Measurements from ENCODE around the gene KCNJ9.

Gene KCNJ9

DNA sequence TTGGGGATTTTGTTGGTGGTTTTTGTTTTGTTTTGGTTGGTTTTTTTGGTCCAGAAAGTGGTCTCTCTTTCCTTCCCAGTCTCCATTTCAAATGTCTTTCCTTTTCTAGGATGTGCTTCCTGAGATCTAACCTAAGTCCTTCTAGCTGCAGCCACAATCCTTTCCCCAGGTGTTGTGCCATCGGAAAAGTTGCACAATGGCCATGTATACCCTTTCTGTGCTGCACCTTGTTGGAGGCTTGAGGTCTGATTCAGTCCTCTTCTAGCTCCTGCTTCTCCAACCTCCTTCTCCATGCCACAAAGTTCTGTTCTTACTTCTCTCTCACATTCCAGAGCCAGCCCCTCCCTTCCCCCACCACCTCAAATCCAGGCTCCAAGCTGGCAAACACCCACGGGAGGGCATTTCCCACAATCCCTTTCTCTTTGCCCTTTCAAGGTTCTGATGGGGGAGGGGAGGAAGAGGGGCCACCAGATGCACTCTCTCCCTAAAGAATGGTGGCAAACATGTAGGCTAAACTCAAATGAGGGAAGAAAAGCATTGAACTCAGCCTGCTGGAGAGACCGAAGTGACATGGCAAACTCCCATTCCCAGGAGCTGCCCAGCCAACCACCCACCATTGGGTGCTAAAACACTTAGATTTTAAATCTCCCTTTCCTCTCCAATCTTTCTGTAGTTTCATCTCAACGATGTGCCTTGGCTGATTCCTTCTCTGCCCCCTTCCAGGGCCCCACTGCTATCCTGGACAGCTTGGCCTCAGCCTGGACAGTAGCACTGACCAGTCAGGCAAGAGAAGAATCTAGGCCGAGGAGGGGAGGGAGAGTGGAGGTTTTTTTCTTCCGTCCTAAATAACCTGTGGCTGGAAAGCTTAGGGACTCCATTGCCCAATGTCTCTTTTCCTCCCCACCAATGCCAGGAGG is 14.3 kb upstream of the KCNJ9 start:
- DNase-seq = no peak

DNA sequence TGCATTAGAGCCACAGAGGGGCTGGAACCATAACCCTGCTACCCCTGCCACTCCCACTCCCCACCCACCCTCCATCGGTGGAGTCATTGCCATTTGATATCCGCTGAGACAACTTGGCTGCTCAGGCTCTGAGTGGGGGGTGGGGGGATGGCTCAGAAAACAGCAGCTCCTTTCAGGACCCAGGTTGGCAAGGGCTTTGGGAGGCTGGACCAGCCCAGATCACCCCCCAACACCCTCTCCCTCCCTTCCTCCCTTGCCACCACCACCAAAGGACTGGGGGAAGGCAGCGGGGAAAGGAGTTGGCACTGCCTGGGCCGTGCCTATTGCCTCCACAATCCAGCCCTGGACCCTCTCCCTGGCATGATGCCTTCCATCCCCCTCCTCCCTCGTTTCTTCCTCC is 13.1 kb upstream of the KCNJ9 start:
- DNase-seq = no peak

DNA sequence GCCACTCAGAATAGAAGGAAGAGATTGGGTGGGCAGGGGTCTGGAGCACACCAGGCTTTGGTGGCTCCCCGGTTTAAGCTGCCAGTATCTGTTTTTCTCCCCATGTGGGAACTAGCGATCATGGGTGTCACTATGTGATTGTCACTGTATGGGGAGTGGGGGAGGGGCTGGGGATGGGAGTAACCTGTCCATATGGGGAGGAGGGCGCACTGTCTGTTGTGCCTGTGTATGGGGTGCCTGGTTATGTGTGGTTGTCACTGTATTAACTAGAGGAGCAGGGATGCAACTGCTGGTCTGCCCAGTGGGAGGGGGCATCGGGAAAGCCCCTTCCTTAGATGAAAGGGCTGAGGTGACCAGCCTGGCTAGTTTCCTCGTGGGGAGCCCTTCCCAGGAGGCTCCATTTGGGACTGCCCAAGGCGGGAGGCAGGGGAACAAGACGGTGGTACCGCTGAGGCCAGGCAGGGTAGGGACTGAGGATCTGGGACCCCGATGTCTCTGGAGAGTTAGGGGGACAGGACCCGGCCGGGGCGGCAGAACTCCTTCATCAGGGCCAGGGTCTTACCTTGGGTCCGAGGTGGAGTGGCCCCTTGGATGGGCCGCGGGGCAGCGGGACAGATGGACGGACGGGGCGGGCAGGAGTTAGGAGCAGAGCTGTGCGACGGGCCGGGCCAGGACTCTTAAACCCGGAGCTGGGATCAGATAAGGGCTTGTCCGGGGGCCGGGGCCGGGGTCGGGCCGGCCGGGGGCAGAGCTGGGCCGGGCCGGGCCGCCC is 11.7 kb upstream of the KCNJ9 start, which contains the start of gene KCNJ10:
Gene KCNJ10, minus strand, starts transcription at position 701 of the 772 bp plus-strand sequence. CDS start 27,628 bp downstream, outside the sequence.
- no peak for DNase-seq

DNA sequence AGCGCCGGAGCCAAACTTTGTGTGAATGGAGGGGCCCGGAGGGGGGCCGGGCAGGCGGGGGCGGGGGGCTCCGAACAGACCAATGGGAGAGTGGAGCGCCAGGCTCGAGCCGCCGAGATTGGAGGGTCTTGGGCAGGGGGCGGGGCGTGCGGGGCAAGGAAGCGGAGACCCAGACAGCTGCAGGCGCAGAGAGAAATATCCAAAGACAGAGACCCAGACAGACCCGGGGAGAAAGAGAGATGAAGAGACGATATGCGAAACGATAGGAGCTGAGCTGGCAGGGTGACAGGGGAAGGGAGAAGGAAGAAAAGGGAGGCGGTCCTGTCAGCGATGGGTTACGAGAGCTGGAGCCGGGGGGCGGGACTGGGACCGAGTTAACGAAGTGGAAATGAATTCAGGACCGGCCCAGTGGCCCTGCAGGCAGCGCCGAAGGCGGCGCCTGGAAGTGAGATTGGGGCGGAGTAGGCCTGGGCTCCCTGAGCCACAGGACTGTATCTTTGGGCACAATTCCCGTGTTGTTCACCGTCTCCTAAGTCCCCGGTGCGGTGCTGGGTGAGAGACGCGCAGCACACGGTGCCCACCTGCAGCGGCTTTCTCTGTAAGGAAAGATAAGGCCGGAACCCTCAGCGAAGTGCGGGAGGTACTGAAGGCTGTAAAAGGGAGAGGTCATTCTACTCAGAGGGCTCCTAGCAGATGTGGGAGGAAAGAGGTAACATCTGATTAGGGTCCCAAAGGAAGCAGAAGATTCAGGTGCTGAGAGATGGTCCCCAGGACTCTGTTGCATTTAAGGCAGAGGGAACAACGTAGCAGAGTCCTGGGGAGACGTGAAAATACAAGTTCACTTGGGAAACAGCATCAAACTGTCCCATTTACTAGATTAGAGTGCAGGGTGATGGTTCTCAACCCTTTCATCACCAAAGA is 10.8 kb upstream of the KCNJ9 start:
- peak; percentile 68 for DNase-seq

DNA sequence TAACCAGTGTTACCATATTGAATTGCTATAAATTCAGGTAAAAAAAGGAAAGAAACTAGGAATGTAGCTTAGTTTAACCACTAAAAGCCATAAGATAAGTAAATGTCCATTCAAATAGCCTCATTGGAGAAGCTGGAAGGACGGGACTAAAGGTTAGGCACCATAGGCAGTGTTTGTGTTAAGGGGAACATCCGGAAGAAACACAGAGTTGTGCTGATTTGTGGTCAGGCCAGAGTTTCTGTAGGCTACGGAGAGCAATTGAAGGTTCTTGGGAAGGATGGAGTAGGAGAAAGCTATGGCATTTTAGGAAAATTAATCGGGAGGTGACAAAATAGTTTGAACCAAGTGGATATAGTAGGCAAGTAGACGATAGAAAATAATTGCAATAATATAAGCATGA is 10.0 kb upstream of the KCNJ9 start:
- no peak for DNase-seq

DNA sequence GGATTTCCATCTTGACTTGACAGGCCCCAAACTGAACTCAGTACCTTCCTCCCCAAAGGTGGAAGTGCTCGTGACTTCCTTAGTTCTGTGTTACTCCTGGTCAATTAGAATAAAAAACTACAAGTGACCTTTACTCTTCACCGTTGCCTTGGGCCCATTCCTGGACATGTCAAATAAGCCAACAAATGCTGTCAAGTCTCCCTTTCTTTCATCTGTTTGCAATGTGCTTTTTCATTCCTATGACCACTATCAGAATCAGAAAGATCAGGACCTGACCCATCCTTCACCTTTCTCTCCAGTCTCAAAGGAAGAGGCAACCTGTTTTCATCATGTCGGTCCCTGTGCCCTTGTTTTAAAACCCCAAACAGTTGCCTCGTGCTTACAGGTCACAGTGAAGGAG is 6.5 kb upstream of the KCNJ9 start:
- no peak for DNase-seq

DNA sequence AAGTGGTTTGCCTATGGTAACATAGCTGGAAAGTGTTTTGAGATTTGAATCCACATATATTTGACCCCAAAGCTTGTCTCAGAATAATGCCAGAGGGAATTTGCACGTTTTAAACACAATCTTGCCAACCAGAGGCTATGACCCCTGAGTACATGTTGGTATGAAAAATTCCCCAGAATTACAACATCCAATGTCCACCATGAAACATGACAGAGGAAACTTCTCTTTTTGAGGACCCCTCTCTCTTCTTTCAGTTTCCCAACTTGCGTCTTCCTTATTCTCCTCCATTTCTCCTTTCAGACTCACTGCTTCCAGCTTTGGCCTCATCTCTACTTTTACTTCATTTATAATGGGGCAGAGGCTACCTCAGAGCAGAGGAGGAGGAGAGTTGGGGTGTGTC is 5.5 kb upstream of the KCNJ9 start:
- DNase-seq = no peak

DNA sequence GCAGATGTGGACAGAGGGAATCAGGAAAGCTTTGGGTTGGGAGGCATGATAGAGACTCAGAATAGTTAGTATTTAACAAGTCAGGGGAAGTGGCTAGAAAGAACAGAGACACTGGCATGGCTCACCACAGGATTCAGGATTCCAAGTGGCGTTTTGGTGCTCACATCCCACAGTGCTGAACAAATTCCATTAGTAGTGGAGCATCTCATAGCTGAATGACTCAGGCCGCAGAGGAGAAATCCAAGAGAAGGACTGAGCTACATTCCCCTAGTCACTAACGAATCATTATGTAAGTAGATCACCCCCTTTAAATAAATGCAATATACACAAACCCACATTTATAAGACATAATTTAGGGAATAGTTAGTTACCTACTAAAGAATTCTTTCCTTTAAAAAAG is 5.0 kb upstream of the KCNJ9 start:
- no peak for DNase-seq

DNA sequence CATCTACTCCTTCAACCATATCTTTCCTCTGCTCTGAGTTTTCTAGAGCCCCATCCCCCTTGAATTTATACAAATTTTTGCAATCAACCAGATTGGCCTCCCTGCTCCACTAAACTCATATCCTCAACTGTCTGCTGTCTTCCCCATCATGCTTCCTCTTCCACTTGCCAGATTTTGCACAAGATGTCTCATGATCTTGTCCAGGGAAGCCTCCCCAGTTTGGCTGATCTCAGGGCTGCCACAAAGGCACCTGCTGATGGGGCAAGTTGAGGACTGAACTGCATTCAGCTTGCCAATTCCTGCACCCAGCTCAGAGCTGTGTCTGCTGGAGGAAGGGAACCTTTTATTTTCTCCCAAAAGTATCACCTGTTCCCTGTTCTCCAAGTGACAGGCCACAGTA is 3.9 kb upstream of the KCNJ9 start:
- DNase-seq = no peak

DNA sequence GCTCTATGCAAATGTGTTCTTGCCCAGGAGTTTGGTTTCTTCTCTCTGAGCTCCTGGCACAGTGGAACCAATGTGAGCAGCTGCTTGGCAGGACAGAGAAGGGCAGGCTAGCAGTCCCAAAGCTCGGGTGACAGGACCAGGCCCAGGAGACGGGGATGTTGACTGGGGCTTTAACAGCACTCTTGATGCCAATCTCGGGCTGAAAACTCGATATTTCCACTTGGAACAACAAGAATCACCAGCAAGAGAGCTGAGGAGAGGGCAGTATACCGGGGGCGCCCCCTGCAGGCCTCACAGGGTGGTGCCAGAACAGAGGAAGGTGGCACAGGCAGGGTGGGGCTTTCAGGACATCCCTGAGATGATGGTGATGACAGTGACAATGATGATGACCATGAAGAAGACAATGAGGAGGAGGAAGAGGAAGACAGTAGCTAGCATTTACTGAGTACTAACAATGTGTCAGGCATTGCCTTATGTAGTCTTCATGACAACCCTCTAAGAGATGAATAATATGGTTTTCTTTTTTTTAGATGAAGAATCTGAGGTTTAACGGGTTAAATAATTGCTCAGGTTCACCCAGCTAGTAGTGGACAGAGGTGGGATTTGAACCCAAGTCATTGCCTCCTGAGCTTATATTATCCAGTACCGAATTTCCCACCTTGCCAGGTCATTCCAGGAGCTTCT is 2.7 kb upstream of the KCNJ9 start:
- DNase-seq = peak; percentile 64

DNA sequence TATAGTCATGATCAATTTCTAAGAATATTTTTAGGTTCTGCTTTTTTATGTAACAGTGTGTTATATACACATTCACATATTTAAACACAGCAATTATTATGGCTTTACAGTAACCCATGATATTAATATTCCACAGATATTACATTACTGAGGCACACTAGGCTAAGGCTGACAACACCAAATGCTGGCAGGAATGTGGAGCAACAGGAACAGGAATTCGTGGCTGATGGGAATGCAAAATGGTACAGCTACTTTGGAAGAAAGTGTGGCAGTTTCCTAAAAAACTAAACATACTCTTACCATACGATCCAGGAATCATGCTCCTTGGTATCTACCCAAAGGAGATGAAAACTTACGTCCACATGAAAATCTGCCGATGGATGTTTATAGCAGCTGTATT is 1.9 kb upstream of the KCNJ9 start:
- DNase-seq = no peak

DNA sequence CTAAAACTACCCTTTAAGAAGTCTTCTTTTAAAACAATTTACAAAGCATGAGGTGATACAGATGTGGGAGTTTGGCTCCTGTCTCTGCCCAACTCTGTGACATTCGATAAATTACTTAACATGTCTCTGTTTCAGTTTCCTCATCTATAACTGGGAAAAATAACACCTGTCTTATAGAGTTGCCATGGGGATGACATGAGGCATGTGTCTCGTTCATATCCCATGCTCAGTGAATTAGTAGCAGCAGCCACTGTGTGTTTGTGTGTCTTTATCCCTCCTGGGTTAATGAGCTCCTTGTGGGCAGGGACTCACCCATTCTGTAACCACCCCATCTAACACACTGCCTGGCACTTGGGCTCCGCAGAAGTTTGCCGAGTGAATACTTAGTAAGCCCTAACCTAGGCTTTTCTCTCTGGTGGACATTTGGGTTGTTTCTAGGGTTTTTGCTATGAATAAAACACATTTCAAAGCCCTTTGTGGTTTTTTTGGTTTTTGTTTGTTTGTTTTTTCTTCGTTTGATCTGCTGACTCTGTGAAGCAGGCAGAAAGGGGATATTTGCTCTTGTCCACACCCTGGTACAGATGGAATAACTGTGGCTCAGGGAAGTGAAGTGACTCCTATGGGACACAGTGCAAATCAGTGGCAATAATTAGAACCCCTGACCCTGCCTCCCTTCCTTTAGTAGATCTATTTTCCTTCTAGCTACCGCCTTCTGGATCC is 797 bp upstream of the KCNJ9 start:
- no peak for DNase-seq

DNA sequence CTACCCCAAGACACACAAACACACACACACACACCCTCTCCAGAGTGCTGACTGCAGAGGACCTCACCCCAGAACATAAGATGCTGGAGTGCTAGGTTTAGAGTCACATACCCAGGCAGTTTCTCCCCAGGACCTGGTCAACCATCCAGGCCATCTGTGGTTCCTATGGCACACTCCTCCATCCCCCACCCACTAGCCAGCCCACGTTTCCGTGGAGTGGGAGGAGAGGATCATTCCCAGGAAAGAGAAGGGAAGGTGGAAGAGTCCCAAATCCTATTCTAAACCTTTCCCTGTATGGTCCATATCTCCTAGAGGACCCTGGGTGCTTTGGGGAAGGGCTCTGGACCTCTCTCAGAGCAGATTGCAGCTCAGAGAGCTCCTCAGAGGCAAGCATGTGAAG is 1.1 kb downstream of the KCNJ9 start:
- no peak for DNase-seq

DNA sequence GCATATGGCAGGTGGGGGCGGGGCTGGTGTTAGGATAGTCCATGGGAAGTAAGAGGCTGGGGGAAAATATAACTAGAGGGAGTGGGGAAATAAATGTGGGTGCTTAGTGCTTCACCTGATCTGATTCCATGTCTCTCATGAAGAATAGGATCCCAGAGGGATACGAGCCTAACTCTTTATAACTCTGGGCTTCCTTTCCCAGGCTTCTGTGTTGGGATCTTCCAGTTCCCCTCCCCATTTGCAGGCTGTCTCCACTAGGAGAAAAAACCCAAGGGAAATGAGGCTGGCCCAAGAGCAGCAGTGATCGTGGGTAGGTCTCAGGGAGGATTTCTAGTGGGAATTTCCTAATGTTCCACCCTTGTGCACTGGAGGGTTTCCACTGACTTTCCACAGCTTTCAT is 1.6 kb downstream of the KCNJ9 start:
- DNase-seq = no peak

DNA sequence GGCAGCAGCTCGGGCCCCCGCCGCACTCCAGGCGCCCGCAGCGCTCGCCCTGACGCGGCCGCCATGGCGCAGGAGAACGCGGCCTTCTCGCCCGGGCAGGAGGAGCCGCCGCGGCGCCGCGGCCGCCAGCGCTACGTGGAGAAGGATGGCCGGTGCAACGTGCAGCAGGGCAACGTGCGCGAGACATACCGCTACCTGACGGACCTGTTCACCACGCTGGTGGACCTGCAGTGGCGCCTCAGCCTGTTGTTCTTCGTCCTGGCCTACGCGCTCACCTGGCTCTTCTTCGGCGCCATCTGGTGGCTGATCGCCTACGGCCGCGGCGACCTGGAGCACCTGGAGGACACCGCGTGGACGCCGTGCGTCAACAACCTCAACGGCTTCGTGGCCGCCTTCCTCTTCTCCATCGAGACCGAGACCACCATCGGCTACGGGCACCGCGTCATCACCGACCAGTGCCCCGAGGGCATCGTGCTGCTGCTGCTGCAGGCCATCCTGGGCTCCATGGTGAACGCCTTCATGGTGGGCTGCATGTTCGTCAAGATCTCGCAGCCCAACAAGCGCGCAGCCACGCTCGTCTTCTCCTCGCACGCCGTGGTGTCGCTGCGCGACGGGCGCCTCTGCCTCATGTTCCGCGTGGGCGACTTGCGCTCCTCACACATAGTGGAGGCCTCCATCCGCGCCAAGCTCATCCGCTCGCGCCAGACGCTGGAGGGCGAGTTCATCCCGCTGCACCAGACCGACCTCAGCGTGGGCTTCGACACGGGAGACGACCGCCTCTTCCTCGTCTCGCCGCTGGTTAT is 2.8 kb downstream of the KCNJ9 start:
- peak; percentile 82 for DNase-seq

DNA sequence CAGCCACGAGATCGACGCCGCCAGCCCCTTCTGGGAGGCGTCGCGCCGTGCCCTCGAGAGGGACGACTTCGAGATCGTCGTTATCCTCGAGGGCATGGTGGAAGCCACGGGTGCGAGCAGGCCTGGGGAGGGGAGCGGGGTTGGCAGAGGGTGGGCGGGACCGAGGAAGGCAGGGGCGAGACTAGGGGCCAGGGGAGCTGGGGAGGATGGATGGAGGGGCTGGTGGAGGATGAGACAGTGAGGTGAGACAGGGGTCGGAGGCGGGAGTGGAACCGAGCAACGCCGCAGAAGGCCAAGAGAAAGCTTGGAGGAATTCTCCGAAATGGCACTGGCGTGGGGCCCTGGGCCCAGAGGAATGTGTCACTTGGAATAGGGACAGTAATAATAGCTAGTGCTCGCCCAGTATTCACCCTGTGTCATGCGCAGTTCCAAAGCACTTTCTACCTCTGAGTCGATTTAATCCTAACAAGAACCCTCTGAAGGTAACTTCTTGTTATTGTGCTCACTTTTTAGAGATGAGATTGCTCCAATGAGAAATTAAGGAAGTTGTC is 3.5 kb downstream of the KCNJ9 start:
- no peak for DNase-seq

DNA sequence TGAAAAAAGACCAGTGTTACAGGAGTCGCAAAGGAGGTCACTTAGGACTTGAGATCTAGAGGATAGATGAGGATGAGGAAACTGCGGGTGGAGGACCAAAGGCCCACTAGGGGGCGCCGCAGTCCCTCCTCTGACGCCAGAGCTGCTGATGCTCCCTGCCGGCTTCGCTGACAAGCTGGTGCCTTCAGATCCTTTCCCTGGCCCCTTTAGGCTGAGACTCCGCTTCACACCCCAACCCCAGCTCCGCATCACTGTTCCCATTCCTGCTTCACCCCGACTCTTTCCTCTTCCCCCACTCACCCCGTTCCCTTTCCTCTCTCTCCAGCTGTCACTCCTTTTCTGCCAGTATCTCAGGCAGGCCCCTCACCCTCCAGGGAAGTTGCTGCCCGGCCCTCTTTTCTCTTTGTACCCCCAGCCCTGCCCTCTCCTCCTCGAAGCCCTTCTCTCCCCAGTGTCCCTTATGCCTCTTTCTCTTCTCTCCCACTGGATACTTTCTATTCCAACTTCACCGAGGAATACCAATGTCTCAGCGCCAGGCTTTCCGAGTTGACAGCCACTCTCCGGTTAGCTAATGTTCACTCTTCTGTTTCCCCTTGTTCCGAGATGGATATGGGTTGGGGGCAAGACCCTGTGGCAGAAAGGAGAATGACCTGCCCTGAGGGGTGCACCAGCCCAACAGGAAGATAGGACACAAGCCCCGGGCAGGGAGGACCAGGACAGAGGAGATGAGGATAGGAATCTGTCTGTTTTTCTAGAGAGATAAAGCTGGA is 4.5 kb downstream of the KCNJ9 start:
- peak; percentile 78 for DNase-seq

DNA sequence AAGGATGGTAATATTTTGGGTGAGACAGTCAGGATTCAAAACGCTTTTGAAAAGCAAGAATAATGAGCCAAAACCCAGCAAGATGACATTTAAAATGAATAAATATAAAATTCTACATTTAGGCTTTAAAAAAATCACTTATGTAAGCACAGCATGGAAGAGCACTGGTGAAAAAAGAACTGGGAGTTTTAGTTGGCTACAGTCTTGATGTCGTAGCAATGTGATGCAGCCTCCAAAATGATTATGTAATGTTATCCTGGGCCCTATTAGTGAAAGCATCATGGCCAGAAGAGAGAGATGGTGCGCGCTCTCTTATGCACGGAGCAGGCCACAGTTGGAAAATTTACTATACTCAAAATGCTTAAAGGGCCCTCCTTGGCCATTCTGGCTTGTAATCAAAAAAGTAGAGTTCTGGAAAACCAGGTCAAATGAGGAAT is 5.1 kb downstream of the KCNJ9 start:
- DNase-seq = no peak

DNA sequence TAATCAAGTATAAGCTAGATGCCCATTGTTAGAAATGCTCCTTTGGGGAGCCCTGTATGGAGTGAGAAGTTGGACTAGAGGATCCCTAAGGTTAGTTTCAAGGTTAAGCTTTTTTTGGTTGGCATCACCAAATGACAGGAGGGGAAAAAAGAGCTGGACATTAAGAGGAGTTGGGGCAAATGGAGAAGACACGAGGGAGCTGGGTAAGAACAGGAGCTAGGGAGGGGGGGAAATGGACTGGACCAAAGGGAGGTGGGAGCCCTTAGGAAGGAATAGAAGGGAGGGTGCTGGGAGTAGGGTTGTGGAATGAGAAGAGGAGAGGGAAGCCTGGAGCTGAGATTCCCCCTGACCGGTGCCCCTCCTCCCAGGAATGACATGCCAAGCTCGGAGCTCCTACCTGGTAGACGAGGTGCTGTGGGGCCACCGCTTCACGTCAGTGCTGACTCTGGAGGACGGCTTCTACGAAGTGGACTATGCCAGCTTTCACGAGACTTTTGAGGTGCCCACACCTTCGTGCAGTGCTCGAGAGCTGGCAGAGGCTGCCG is 5.9 kb downstream of the KCNJ9 start:
- DNase-seq = no peak

Measured in CD4-positive, alpha-beta T cell treated with Interleukin-10 for 1 hour (primary cell).